ENCODE measurements around the gene INTS6L.
"Not testable (repeated sequence)": the region's sequence is repeated elsewhere in the genome, so short reads cannot be mapped to it uniquely, and the experiment has no call there.

Gene INTS6L

DNA sequence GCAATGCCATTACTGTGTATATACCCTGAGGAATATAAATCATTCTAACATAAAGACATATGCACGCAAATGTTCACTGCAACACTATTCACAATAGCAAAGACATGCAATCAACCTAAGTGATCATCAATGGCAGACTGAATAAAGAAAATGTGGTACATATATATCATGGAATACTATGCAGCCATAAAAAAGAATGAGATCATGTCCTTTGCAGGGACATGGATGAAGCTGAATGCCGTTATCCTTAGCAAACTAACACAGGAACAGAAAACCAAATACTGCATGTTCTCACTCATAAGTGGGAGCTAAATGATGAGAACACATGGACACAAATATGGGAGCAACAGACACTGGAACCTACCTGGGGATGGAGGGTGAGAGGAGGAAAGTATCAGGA lies 73.6 kb downstream of the INTS6L start:
- H4K8ac ChIP-seq (ENCODE audit: low read depth, low read length); H3K23ac ChIP-seq (ENCODE audit: low read depth, low read length, poor library complexity); H2AK5ac ChIP-seq (ENCODE audit: low read depth, low read length); H3K4ac ChIP-seq (ENCODE audit: low read length); H3K27ac ChIP-seq (replicated peaks; ENCODE audit: low read length); H2BK15ac ChIP-seq (ENCODE audit: low read length); H3K18ac ChIP-seq (ENCODE audit: low read length); H3K4me1 ChIP-seq (ENCODE audit: control insufficient read depth in 2 of 2, insufficient read depth in 1 of 2, low read depth in 1 of 2, low read length in 2 of 2); H2BK120ac ChIP-seq (ENCODE audit: low read depth, low read length); H2AFZ ChIP-seq (ENCODE audit: low read length); H3K36me3 ChIP-seq (replicated peaks in 1 of 2; ENCODE audit: control insufficient read depth in 2 of 2, insufficient read depth in 2 of 2, low read length in 2 of 2); DNase-seq (ENCODE audit: low spot score); H3K9ac ChIP-seq (ENCODE audit: low read depth, low read length, poor library complexity); H3K4me3 ChIP-seq (ENCODE audit: low read length in 2 of 2); H2BK5ac ChIP-seq (ENCODE audit: low read length); H4K91ac ChIP-seq (ENCODE audit: low read depth, low read length, poor library complexity); H3K27me3 ChIP-seq (ENCODE audit: control insufficient read depth in 3 of 3, insufficient read depth in 3 of 3, low read depth in 1 of 3, low read length in 3 of 3); H2BK12ac ChIP-seq (ENCODE audit: low read length); H3K14ac ChIP-seq (ENCODE audit: low read length); H3K79me1 ChIP-seq (ENCODE audit: low read depth, low read length); H3K4me2 ChIP-seq (ENCODE audit: insufficient read depth, low read length, poor library complexity, severe bottlenecking); H3K9me3 ChIP-seq (replicated peaks in 1 of 2; ENCODE audit: control insufficient read depth in 2 of 2, insufficient read depth in 1 of 2, low read depth in 1 of 2, low read length in 2 of 2): not testable (repeated sequence)
- no CpG with 5 or more reads among the region's 2 CpGs for WGBS, 2 donors (ENCODE audit: extremely low coverage in 2 of 2, insufficient read length in 2 of 2, insufficient replicate concordance in 1 of 2)

DNA sequence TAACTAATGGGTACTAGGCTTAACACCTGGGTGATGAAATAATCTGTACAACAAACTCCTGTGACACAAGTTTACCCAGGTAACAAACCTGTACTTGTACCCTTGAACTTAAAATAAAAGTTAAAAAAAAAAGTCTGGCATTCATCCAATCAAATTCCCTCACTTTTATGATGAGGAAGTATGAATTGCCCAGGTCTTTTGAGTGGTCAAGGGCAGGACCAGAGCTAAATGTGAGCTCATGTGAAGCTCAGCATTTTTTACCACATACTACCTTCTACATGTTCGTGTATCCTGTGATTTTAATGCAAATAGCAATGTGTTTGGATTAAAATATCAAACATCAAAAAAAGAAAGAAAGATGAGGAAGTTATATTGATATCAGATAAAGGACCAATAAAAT lies 74.0 kb downstream of the INTS6L start:
- not testable (repeated sequence) for H2BK15ac ChIP-seq (ENCODE audit: low read length); H2BK5ac ChIP-seq (ENCODE audit: low read length); H2BK120ac ChIP-seq (ENCODE audit: low read depth, low read length); H3K18ac ChIP-seq (ENCODE audit: low read length); H3K36me3 ChIP-seq (replicated peaks in 1 of 2; ENCODE audit: control insufficient read depth in 2 of 2, insufficient read depth in 2 of 2, low read length in 2 of 2); H3K27me3 ChIP-seq (ENCODE audit: control insufficient read depth in 3 of 3, insufficient read depth in 3 of 3, low read depth in 1 of 3, low read length in 3 of 3); H3K4me1 ChIP-seq (ENCODE audit: control insufficient read depth in 2 of 2, insufficient read depth in 1 of 2, low read depth in 1 of 2, low read length in 2 of 2); H3K9me3 ChIP-seq (replicated peaks in 1 of 2; ENCODE audit: control insufficient read depth in 2 of 2, insufficient read depth in 1 of 2, low read depth in 1 of 2, low read length in 2 of 2); H2AK5ac ChIP-seq (ENCODE audit: low read depth, low read length); H2AFZ ChIP-seq (ENCODE audit: low read length); H3K4ac ChIP-seq (ENCODE audit: low read length); H3K23ac ChIP-seq (ENCODE audit: low read depth, low read length, poor library complexity); H3K79me1 ChIP-seq (ENCODE audit: low read depth, low read length); H3K14ac ChIP-seq (ENCODE audit: low read length); DNase-seq (ENCODE audit: low spot score); H2BK12ac ChIP-seq (ENCODE audit: low read length); H3K9ac ChIP-seq (ENCODE audit: low read depth, low read length, poor library complexity); H4K91ac ChIP-seq (ENCODE audit: low read depth, low read length, poor library complexity); H3K4me3 ChIP-seq (ENCODE audit: low read length in 2 of 2); H4K8ac ChIP-seq (ENCODE audit: low read depth, low read length); H3K27ac ChIP-seq (replicated peaks; ENCODE audit: low read length); H3K4me2 ChIP-seq (ENCODE audit: insufficient read depth, low read length, poor library complexity, severe bottlenecking)
- WGBS, 2 donors (ENCODE audit: extremely low coverage in 2 of 2, insufficient read length in 2 of 2, insufficient replicate concordance in 1 of 2), result no CpG with 5 or more reads among the region's 1 CpG

DNA sequence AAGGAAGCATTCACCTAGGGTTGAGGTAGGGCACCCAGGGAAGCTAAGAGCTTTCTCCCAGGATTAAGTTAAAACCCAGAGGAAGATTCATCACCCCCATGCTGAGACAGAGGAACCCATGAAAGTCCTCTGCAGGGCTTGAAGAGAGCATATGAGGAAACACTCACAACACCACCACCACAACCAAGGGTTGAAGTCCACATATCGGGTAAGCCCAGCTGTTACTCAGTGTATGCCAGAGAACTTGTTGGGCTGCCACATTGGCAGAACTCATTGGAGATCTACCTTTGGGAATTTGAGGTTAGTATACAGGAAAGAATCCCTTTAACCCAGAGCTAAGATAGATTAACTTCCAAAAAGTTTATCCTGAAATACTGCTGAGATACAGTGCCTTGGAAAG lies 75.1 kb downstream of the INTS6L start:
- no peak overlapping the region for H2AK5ac ChIP-seq (ENCODE audit: low read depth, low read length)
- no peaks in the 10 kb centered on the region for H3K79me1 ChIP-seq (ENCODE audit: low read depth, low read length)
- H3K23ac ChIP-seq (ENCODE audit: low read depth, low read length, poor library complexity), result no peak overlapping the region
- no peak overlapping the region for H3K14ac ChIP-seq (ENCODE audit: low read length)
- no peak overlapping the region for H3K9ac ChIP-seq (ENCODE audit: low read depth, low read length, poor library complexity)
- no peak overlapping the region for H3K4me3 ChIP-seq (ENCODE audit: low read length in 2 of 2)
- H2AFZ ChIP-seq (ENCODE audit: low read length), result no peak overlapping the region
- no peaks in the 10 kb centered on the region for H3K4me1 ChIP-seq (ENCODE audit: control insufficient read depth in 2 of 2, insufficient read depth in 1 of 2, low read depth in 1 of 2, low read length in 2 of 2)
- no peaks in the 10 kb centered on the region for H3K9me3 ChIP-seq (replicated peaks in 1 of 2; ENCODE audit: control insufficient read depth in 2 of 2, insufficient read depth in 1 of 2, low read depth in 1 of 2, low read length in 2 of 2)
- WGBS, 2 donors (ENCODE audit: extremely low coverage in 2 of 2, insufficient read length in 2 of 2, insufficient replicate concordance in 1 of 2), result no CpG with 5 or more reads among the region's 1 CpG
- H2BK15ac ChIP-seq (ENCODE audit: low read length), result no peak overlapping the region
- DNase-seq (ENCODE audit: low spot score), result no peak
- no peak overlapping the region for H3K4ac ChIP-seq (ENCODE audit: low read length)
- no peak overlapping the region for H2BK5ac ChIP-seq (ENCODE audit: low read length)
- H4K91ac ChIP-seq (ENCODE audit: low read depth, low read length, poor library complexity), result no peak overlapping the region
- H2BK120ac ChIP-seq (ENCODE audit: low read depth, low read length), result no peak overlapping the region
- H3K18ac ChIP-seq (ENCODE audit: low read length), result no peak overlapping the region
- no peak overlapping the region for H3K27ac ChIP-seq (replicated peaks; ENCODE audit: low read length)
- no peak overlapping the region for H4K8ac ChIP-seq (ENCODE audit: low read depth, low read length)
- H3K4me2 ChIP-seq (ENCODE audit: insufficient read depth, low read length, poor library complexity, severe bottlenecking), result no peak overlapping the region
- H2BK12ac ChIP-seq (ENCODE audit: low read length), result no peak overlapping the region
- no peaks in the 10 kb centered on the region for H3K36me3 ChIP-seq (replicated peaks in 1 of 2; ENCODE audit: control insufficient read depth in 2 of 2, insufficient read depth in 2 of 2, low read length in 2 of 2)
- H3K27me3 ChIP-seq (ENCODE audit: control insufficient read depth in 3 of 3, insufficient read depth in 3 of 3, low read depth in 1 of 3, low read length in 3 of 3), result no peaks in the 10 kb centered on the region

DNA sequence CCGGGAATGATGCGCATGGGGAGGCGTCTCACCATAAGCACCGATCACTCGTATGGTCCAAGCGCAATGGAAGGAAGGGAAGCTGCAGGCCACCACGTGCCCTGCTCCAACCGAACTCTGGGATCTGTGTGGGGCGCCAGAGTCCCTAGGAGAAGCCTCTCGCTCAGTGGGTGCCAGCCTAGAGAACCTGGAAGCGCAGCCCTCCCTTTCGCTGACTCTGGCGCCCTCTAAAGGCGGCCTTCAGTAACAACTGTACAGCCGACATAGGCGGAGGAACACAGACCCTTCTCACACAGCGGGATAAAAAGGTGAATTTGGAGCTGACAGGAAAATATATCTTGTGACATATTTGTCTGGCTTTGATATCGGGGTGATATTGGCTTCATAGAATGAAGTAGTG lies 76.0 kb downstream of the INTS6L start:
- Histone ChIP-seq H3K9me3 (replicated peaks in 1 of 2; ENCODE audit: control insufficient read depth in 2 of 2, insufficient read depth in 1 of 2, low read depth in 1 of 2, low read length in 2 of 2) (no peaks in the 10 kb centered on the region), H3K27ac (replicated peaks; ENCODE audit: low read length) (no peak overlapping the region), H3K14ac (ENCODE audit: low read length) (no peak overlapping the region), H4K91ac (ENCODE audit: low read depth, low read length, poor library complexity) (no peak overlapping the region), H3K27me3 (ENCODE audit: control insufficient read depth in 3 of 3, insufficient read depth in 3 of 3, low read depth in 1 of 3, low read length in 3 of 3) (no peaks in the 10 kb centered on the region), H2BK120ac (ENCODE audit: low read depth, low read length) (no peak overlapping the region), H3K4me2 (ENCODE audit: insufficient read depth, low read length, poor library complexity, severe bottlenecking) (no peak overlapping the region), H2BK5ac (ENCODE audit: low read length) (no peak overlapping the region), H3K4me3 (ENCODE audit: low read length in 2 of 2) (no peak overlapping the region), H3K9ac (ENCODE audit: low read depth, low read length, poor library complexity) (no peak overlapping the region), H2BK15ac (ENCODE audit: low read length) (no peak overlapping the region), H2AFZ (ENCODE audit: low read length) (no peak overlapping the region), H3K23ac (ENCODE audit: low read depth, low read length, poor library complexity) (no peak overlapping the region), H2BK12ac (ENCODE audit: low read length) (no peak overlapping the region), H4K8ac (ENCODE audit: low read depth, low read length) (no peak overlapping the region), H2AK5ac (ENCODE audit: low read depth, low read length) (no peak overlapping the region), H3K36me3 (replicated peaks in 1 of 2; ENCODE audit: control insufficient read depth in 2 of 2, insufficient read depth in 2 of 2, low read length in 2 of 2) (no peaks in the 10 kb centered on the region), H3K4ac (ENCODE audit: low read length) (no peak overlapping the region), H3K18ac (ENCODE audit: low read length) (no peak overlapping the region), H3K79me1 (ENCODE audit: low read depth, low read length) (no peaks in the 10 kb centered on the region), H3K4me1 (ENCODE audit: control insufficient read depth in 2 of 2, insufficient read depth in 1 of 2, low read depth in 1 of 2, low read length in 2 of 2) (no peaks in the 10 kb centered on the region)
- WGBS, 2 donors (ENCODE audit: extremely low coverage in 2 of 2, insufficient read length in 2 of 2, insufficient replicate concordance in 1 of 2), result no CpG with 5 or more reads among the region's 18 CpGs
- DNase-seq (ENCODE audit: low spot score), result peak; percentile 2
